GM23338 (cell line): ENCODE measurements around the gene SYNE1. TPM values are rescaled to one million over a fixed set of nuclear protein-coding genes. Genes with fewer than 3 reads are reported as not detected.

Experiments
- ATAC-seq: fragments of 200-7000 bp; cut with Tn5 transposase; 3 replicates; pipeline ENCODE4 v1.9.1; 2020
- DNase-seq: peaks from one replicate; pipeline ENCODE4 v3.0.0-alpha.2; 2015; ENCODE audit warnings: low spot score
- H2AFZ ChIP-seq: fragments of 200-600 bp; sonication (generic); 2 replicates; pipeline ENCODE4 v1.8.0; 2016; ENCODE audit warnings: antibody characterized with exemption, mild to moderate bottlenecking, moderate library complexity
- H3F3A ChIP-seq: fragments of 200-600 bp; sonication (generic); replicated peaks from 2 replicates; pipeline ENCODE4 v1.8.0; 2017; ENCODE audit warnings: antibody characterized with exemption, mixed run types, low read depth
- H3K27ac ChIP-seq: fragments of 200-600 bp; sonication (generic); 2 replicates; pipeline ENCODE4 v1.6.1; 2016; ENCODE audit warnings: low read depth
- H3K27me3 ChIP-seq: fragments of 200-600 bp; sonication (generic); 2 replicates; pipeline ENCODE4 v1.8.0; 2016; ENCODE audit warnings: mild to moderate bottlenecking, mixed run types, moderate library complexity; ENCODE audit not compliant: insufficient read depth
- H3K36me3 ChIP-seq: fragments of 200-600 bp; sonication (generic); 2 replicates; pipeline ENCODE4 v1.8.0; 2016; ENCODE audit warnings: mild to moderate bottlenecking; ENCODE audit not compliant: insufficient read depth
- H3K4me1 ChIP-seq: fragments of 200-600 bp; sonication (generic); 2 replicates; pipeline ENCODE4 v1.8.0; 2016; ENCODE audit warnings: mild to moderate bottlenecking, moderate library complexity; ENCODE audit not compliant: insufficient read depth
- H3K4me2 ChIP-seq: fragments of 200-600 bp; sonication (generic); 2 replicates; pipeline ENCODE4 v1.7.1; 2017; ENCODE audit warnings: mixed run types
- H3K4me3 ChIP-seq: fragments of 200-600 bp; sonication (generic); 2 replicates; pipeline ENCODE4 v1.6.1; 2016; ENCODE audit warnings: mixed run types
- H3K79me2 ChIP-seq: fragments of 200-600 bp; sonication (generic); replicated peaks from 2 replicates; pipeline ENCODE4 v1.8.0; 2017; ENCODE audit warnings: mild to moderate bottlenecking; ENCODE audit not compliant: insufficient read depth
- H3K9me2 ChIP-seq: fragments of 200-600 bp; sonication (generic); 2 replicates; pipeline ENCODE4 v1.8.0; 2017; ENCODE audit not compliant: insufficient read depth
- H4K20me1 ChIP-seq: fragments of 200-600 bp; sonication (generic); replicated peaks from 2 replicates; pipeline ENCODE4 v1.8.0; 2017; ENCODE audit warnings: mild to moderate bottlenecking; ENCODE audit not compliant: insufficient read depth
- H3K27ac Mint-ChIP-seq: 2 replicates; pipeline ENCODE4 v1.8.0; 2020; ENCODE audit warnings: inconsistent platforms, mild to moderate bottlenecking, moderate library complexity, mixed read lengths
- H3K27me3 Mint-ChIP-seq: 3 replicates; pipeline ENCODE4 v1.8.0; 2022; ENCODE audit warnings: low read depth, mild to moderate bottlenecking, moderate library complexity, mixed read lengths, inconsistent platforms; ENCODE audit not compliant: insufficient read depth, poor library complexity
- H3K36me3 Mint-ChIP-seq: 3 replicates; pipeline ENCODE4 v1.8.0; 2021; ENCODE audit warnings: low read depth, mild to moderate bottlenecking, inconsistent platforms, moderate library complexity, mixed read lengths
- H3K4me1 Mint-ChIP-seq: 3 replicates; pipeline ENCODE4 v1.8.0; 2020; ENCODE audit warnings: mild to moderate bottlenecking, inconsistent platforms, mixed read lengths
- H3K4me3 Mint-ChIP-seq: 3 replicates; pipeline ENCODE4 v1.8.0; 2021; ENCODE audit warnings: moderate library complexity, mild to moderate bottlenecking, inconsistent platforms, mixed read lengths
- H3K9me3 Mint-ChIP-seq: 3 replicates; pipeline ENCODE4 v1.8.0; 2020; ENCODE audit warnings: moderate library complexity, mild to moderate bottlenecking, inconsistent platforms, mixed read lengths
- CTCF ChIP-seq, 2 experiments: fragments of 200-600 bp in 1 of 2; sonication (generic) in 1 of 2; conservative IDR thresholded peaks; 2 replicates each; pipeline versions ENCODE4 v1.5.1 to v1.6.1; 2016 to 2017; ENCODE audit warnings: antibody characterized with exemption in 2 of 2, low read depth in 2 of 2, mild to moderate bottlenecking in 2 of 2, moderate library complexity in 1 of 2
- ETS1 ChIP-seq: IDR thresholded peaks from 2 replicates; pipeline ENCODE4 v1.6.1; 2016; ENCODE audit warnings: antibody characterized with exemption
- EZH2 ChIP-seq: fragments of 200-600 bp; sonication (generic); IDR thresholded peaks from one replicate; pipeline ENCODE4 v1.8.0; 2017; ENCODE audit warnings: antibody characterized with exemption, mild to moderate bottlenecking, low read depth; ENCODE audit not compliant: unreplicated experiment
- EZH2phosphoT487 ChIP-seq: fragments of 200-600 bp; sonication (generic); IDR thresholded peaks from one replicate; pipeline ENCODE4 v1.8.1; 2018; ENCODE audit warnings: antibody characterized with exemption; ENCODE audit not compliant: unreplicated experiment
- JUNB ChIP-seq: IDR thresholded peaks from one replicate; pipeline ENCODE4 v1.6.1; 2016; ENCODE audit warnings: antibody characterized with exemption; ENCODE audit not compliant: unreplicated experiment
- NANOG ChIP-seq: IDR thresholded peaks from 2 replicates; pipeline ENCODE4 v1.6.1; 2016; ENCODE audit warnings: antibody characterized with exemption, borderline replicate concordance
- POLR2AphosphoS5 ChIP-seq: IDR thresholded peaks from 2 replicates; pipeline ENCODE4 v1.6.1; 2016; ENCODE audit warnings: antibody characterized with exemption, low read depth
- REST ChIP-seq: IDR thresholded peaks from one replicate; pipeline ENCODE4 v1.6.1; 2018; ENCODE audit warnings: antibody characterized with exemption; ENCODE audit not compliant: unreplicated experiment
- STAT1 ChIP-seq: IDR thresholded peaks from one replicate; pipeline ENCODE4 v1.6.1; 2016; ENCODE audit warnings: antibody characterized with exemption; ENCODE audit not compliant: unreplicated experiment
- ZNF114 ChIP-seq: fragments of 250-450 bp; sonication (Bioruptor Pico); IDR thresholded peaks from 2 replicates; pipeline ENCODE4 v1.5.0; 2020; ENCODE audit warnings: mild to moderate bottlenecking, moderate library complexity
- ZNF331 ChIP-seq: fragments of 250-450 bp; sonication (Bioruptor Pico); IDR thresholded peaks from 2 replicates; pipeline ENCODE4 v1.5.0; 2020; ENCODE audit warnings: low read depth, mild to moderate bottlenecking, moderate library complexity
- ZNF462 ChIP-seq: fragments of 250-450 bp; sonication (Bioruptor Pico); IDR thresholded peaks from 2 replicates; pipeline ENCODE4 v1.5.0; 2020; ENCODE audit warnings: mild to moderate bottlenecking, moderate library complexity
- polyA plus RNA-seq: library from polyadenylated mRNA; unstranded; fragments of >200 nt; fragmentation: Nextera tagmentation; extraction: Ambion mirVana; gene quantifications from 2 replicates; pipeline ENCODE4 v1.2.1, GENCODE V29; 2016
- total RNA-seq: library from RNA; depleted of rRNA; stranded (reverse); fragments of >200 nt; shearing (Covaris generic); gene quantifications from 2 replicates; pipeline ENCODE4 v1.2.3, GENCODE V29; 2014

The SYNE1 gene
- total and polyA plus RNA-seq, 2 experiments from 2014 or later, result 3.9 to 13.6 TPM

- Histone ChIP-seq H3K27ac (no peak overlapping the region), H3K4me1 (no peaks in the 10 kb centered on the region), H3K4me3 (no peak overlapping the region), H4K20me1 (no peaks in the 10 kb centered on the region), H3K4me2 (no peak overlapping the region), H3K79me2 (no peaks in the 10 kb centered on the region), H3K9me2 (peaks cover 5% of the 10 kb centered on the region; the same call in 1 of the 2 replicates), H3K36me3 (peaks cover 6% of the 10 kb centered on the region; the same call in 1 of the 2 replicates), H3F3A (no peaks in the 10 kb centered on the region), H3K27me3 (no peaks in the 10 kb centered on the region), H2AFZ (no peak overlapping the region)
- Mint-ChIP-seq H3K4me3 (no peak overlapping the region), H3K36me3 (peaks cover 16% of the 10 kb centered on the region), H3K27me3 (peaks cover 5% of the 10 kb centered on the region), H3K4me1 (no peaks in the 10 kb centered on the region), H3K27ac (no peak overlapping the region), H3K9me3 (peaks cover 26% of the 10 kb centered on the region)
- no peak for DNase-seq
- no peak for ATAC-seq
- TF ChIP-seq ZNF331 (CRISPR knock-in tag), result no peak
- TF ChIP-seq ETS1, result no peak
- TF ChIP-seq CTCF (conservative IDR thresholded peaks at IDR 0.05; ENCODE audit: low read depth in 2 of 2), result no peak
- no peak for TF ChIP-seq STAT1
- no peak for TF ChIP-seq EZH2phosphoT487
- TF ChIP-seq ZNF462 (CRISPR knock-in tag), result no peak
- no peak for TF ChIP-seq NANOG
- TF ChIP-seq POLR2AphosphoS5, result no peak
- no peak for TF ChIP-seq EZH2
- TF ChIP-seq JUNB, result no peak
- no peak for TF ChIP-seq REST
- no peak for TF ChIP-seq ZNF114 (CRISPR knock-in tag)
Observed at GRCh38 chr6:152071843-152072242, 565.3 kb downstream of the SYNE1 start.
